ENCODE results near the gene ZSCAN25. TPM values are rescaled to one million over a fixed set of nuclear protein-coding genes. Genes with fewer than 3 reads are reported as not detected.

Gene ZSCAN25
- polyA plus RNA-seq, 3 donors = 3.7 to 5.6 (median 4.7) TPM

DNA sequence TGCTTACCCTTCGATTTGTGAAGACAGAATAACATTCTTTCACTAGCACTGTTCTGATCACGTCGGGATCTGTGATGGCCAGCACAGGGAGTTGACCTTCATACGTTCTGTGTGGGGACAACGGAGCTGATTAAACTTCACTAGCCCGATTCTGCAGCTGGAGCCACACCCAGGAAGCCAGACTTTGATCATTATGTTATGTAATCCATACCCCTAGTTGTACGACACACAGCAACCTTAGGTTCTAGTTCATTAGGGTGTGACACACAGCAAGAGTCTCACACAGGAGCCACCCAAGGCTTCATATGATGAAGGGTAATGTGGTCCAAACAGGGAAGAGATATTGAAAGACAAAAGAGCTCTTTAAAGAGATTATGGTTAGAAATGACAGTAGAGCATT, 55.8 kb downstream of the ZSCAN25 start:
- 78 to 92% (median 85%) methylated on average over 7 of the region's 7 CpGs for WGBS, 3 donors
- no peak overlapping the region for H3K27ac ChIP-seq (ENCODE audit: low read depth, low read length)

GRCh38 chr7:99674995-99675742, 58.4 kb downstream of the ZSCAN25 start:
- no peak overlapping the region for H3K27ac ChIP-seq (ENCODE audit: low read depth, low read length)
- 75 to 83% (median 82%) methylated on average over 2 of the region's 2 CpGs for WGBS, 3 donors

DNA sequence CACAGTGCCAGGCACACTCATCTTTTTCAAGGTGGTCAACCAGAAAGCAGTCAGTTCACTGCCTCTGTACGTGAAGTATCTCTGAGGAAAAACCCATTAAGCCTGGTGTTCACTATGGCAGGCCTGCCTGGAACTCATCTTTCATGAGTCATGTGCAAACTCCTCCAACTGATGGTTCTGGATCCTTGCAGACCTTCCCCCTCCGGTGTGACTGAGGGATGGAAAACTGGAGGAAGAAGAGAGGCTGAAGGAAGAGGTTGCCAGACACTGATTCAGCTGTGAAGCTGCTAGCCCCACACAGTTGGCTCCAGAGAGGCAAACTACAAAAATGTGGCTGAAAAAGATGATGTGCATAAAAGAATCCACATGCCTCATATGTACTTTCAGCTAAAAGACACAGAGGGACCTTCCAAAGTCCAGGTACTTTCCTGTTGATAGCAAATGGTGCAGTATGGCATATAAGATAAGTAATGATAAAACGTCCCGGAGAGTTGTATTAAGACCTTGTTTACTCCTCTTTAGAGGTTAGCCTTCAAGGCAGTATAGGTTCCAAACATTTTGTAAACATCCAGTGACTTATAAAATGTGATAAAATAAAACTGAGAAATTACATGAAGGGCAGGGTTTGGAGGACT, 60.4 kb downstream of the ZSCAN25 start:
- H3K27ac ChIP-seq (ENCODE audit: low read depth, low read length) = no peak overlapping the region
- 55 to 80% (median 71%) methylated on average over 4 of the region's 4 CpGs for WGBS, 3 donors

DNA sequence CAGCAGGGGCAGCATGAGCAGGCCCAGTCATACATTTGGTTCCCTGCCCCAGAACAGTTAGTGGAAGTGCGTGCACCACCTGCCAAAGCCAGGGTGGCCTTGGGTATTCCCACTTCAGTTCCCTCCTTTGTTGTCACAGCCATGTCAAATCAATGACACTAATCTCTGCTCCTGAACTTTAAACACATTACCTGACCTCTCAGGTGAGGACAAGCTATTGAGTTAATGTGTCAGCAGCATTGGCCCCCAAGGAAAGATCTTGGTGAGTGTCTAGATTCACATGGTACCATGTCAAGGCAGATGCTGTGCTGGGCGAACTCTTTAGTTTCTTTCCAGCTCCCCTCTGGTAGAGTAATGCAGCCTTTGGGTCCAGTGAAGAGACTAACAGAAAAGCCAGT, 60.9 kb downstream of the ZSCAN25 start:
- whole genome bisulfite sequencing, 3 donors = 65 to 98% (median 91%) methylated on average over 2 of the region's 2 CpGs
- H3K27ac ChIP-seq (ENCODE audit: low read depth, low read length) = no peak overlapping the region

GRCh38 chr7:99679032-99679399, 62.3 kb downstream of the ZSCAN25 start:
- no peak overlapping the region for H3K27ac ChIP-seq (ENCODE audit: low read depth, low read length)
- 33 to 51% (median 43%) methylated on average over 4 of the region's 4 CpGs for WGBS, 3 donors

DNA sequence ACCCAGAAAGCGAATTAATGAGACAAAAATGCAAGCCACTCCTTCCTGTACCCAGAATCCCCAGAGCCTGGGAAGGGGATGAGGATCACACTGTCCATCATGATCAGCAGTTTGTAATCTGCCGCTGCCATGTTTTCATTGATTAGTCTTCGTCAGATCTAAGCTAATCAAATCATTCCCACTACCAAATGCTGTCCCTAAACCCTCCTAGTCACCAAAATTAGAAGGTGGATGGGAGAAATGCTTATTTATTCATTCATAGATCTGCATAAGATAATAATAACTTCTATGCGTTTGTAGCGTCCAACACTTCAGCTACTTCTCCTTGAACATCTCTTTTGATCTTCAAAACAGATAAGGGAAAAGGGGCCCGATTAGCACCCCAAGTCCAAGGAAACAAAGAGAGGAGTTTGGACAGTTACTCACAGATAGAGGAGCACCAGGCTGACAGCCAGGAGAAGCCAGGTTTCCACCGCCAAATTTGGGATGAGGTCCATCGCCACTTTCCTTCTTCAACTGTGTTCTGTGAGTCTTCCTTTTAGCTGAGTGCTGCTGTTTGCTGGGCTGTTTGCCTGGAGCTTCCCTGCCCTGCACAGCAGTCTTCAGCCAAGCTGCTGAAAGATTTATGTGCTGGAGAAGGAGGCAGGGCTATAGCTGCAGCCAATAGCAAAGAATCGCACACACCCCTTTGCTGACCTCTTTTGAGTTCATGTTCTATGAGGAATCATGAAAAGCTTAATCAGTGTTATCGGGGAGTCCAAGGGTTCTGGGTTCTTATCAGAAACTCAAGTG, 62.9 kb downstream of the ZSCAN25 start, which contains the start of gene CYP3A5:
Gene CYP3A5 (minus strand): TSS at position 597 of the 792 bp plus-strand sequence. CDS start 100 bp downstream, at position 497.
- no peak within 1 kb of the TSS for H3K27ac ChIP-seq (ENCODE audit: low read depth, low read length)
- 49 to 59% (median 52%) methylated on average over 10 of the region's 10 CpGs for WGBS, 3 donors

Other genes starting within 250 kb of the ZSCAN25 start
- 100 to 1,000 TPM in 2 of 3 donors, 10 to 100 TPM in 1; 62.2 to 282 (median 234) TPM for gene ARPC1B, start 242.2 kb upstream of the ZSCAN25 start, polyA plus RNA-seq
- 100 to 1,000 TPM in 2 of 3 donors, 10 to 100 TPM in 1; 89.4 to 169 (median 152) TPM for gene PDAP1, start 208.3 kb upstream of the ZSCAN25 start, polyA plus RNA-seq
- 100 to 1,000 TPM in 1 of 3 donors, 10 to 100 TPM in 2; 58.2 to 105 (median 76.8) TPM for gene BUD31, start 208.0 kb upstream of the ZSCAN25 start, polyA plus RNA-seq
- gene PTCD1, start 178.1 kb upstream of the ZSCAN25 start, polyA plus RNA-seq = 1 to 10 TPM; 1.6 to 4.5 (median 2.3) TPM
- gene CPSF4, start 178.0 kb upstream of the ZSCAN25 start, polyA plus RNA-seq = 10 to 100 TPM; 27.1 to 45.1 (median 32.8) TPM
- gene ATP5MF, start 150.8 kb upstream of the ZSCAN25 start, polyA plus RNA-seq = 1,000 to 10,000 TPM in 2 of 3 donors, 100 to 1,000 TPM in 1; 432 to 1,027 (median 1,022) TPM
- gene ZNF789, start 144.1 kb upstream of the ZSCAN25 start, polyA plus RNA-seq = 1 to 10 TPM; 3.1 to 6.3 (median 4.8) TPM
- gene ZNF394, start 116.7 kb upstream of the ZSCAN25 start, polyA plus RNA-seq = 10 to 100 TPM in 2 of 3 donors, 1 to 10 TPM in 1; 8.2 to 20.8 (median 15.2) TPM
- gene ZKSCAN5, start 112.3 kb upstream of the ZSCAN25 start, polyA plus RNA-seq = 1 to 10 TPM; 1.7 to 3.7 (median 2.8) TPM
- 1 to 10 TPM; 1.7 to 5.7 (median 2.3) TPM for gene FAM200A, start 64.8 kb upstream of the ZSCAN25 start, polyA plus RNA-seq
- gene ZNF655, start 58.3 kb upstream of the ZSCAN25 start, polyA plus RNA-seq = 10 to 100 TPM; 25.1 to 51.8 (median 40.9) TPM
- 1 to 10 TPM in 1 of 3 donors, under 1 TPM in 2; 0.49 to 1.1 (median 0.52) TPM for gene TMEM225B, start 18.7 kb upstream of the ZSCAN25 start, polyA plus RNA-seq
- gene CYP3A5, start 63.0 kb downstream of the ZSCAN25 start, polyA plus RNA-seq = 10 to 100 TPM in 1 of 3 donors, 1 to 10 TPM in 1, not detected in 1; 9.8 to 10.4 TPM
- gene CYP3A7, start 118.2 kb downstream of the ZSCAN25 start, polyA plus RNA-seq = under 1 TPM in 1 of 3 donors, not detected in 2; 0.10 TPM
- gene CYP3A4, start 167.2 kb downstream of the ZSCAN25 start, polyA plus RNA-seq = 1 to 10 TPM in 1 of 3 donors, under 1 TPM in 2; 0.10 to 1.3 (median 0.22) TPM
- gene CYP3A43, start 211.1 kb downstream of the ZSCAN25 start, polyA plus RNA-seq = under 1 TPM in 2 of 3 donors, not detected in 1; 0.09 to 0.39 TPM

Data from adipose tissue (tissue), 3 donors.